OCI-LY1 (cell line): Measurements from ENCODE around the gene LSM14A.

ENCODE experiments used
- CTCF ChIP-seq: fragments of 200-600 bp; sonication (generic), shearing (Covaris generic); IDR thresholded peaks from 2 replicates; pipeline ENCODE4 v1.5.1; 2017; ENCODE audit warnings: mild to moderate bottlenecking, antibody characterized with exemption, low read length, moderate library complexity, mixed read lengths
- EZH2 ChIP-seq: fragments of 200-600 bp; sonication (generic), shearing (Covaris generic); IDR thresholded peaks from 2 replicates; pipeline ENCODE4 v1.8.0; 2017; ENCODE audit warnings: borderline replicate concordance, mixed run types, mild to moderate bottlenecking, antibody characterized with exemption, low read length, moderate library complexity, mixed read lengths

DNA sequence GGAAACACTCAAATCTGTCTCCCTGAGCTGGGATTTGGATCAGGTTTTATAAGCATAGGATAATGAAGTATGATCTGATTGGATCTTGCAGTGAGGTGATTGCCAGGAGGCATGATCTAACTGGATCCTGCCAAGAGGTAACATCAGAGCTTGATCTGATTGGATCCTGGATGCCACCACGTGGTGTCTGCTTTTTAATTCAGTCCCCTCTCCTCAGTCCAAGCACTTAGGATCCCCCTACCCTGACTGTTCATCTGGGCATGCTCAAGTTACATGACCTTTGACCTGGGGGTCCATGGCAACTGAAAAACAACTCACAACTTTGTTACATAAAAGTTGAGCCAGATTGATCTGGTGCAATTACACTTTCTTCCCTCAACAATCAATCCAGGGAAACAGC, 47.5 kb upstream of the LSM14A start:
- TF ChIP-seq CTCF (no peak), EZH2 (no peak)
